ENCODE results near the gene FAAP100.

Gene FAAP100

GRCh38 chr17:81581758-81582157 is 29.6 kb upstream of the FAAP100 start:
- Histone ChIP-seq H3K4me1 (ENCODE audit: insufficient read depth, low read length) (no peaks in the 10 kb centered on the region), H3K27me3 (ENCODE audit: insufficient read depth, low read length) (no peaks in the 10 kb centered on the region), H3K9me3 (ENCODE audit: low read length) (no peaks in the 10 kb centered on the region), H2AFZ (ENCODE audit: low read depth, low read length) (no peak overlapping the region), H3K4me3 (ENCODE audit: low read length) (no peak overlapping the region), H3K36me3 (ENCODE audit: insufficient read depth, low read length) (peaks cover 71% of the 10 kb centered on the region)

DNA sequence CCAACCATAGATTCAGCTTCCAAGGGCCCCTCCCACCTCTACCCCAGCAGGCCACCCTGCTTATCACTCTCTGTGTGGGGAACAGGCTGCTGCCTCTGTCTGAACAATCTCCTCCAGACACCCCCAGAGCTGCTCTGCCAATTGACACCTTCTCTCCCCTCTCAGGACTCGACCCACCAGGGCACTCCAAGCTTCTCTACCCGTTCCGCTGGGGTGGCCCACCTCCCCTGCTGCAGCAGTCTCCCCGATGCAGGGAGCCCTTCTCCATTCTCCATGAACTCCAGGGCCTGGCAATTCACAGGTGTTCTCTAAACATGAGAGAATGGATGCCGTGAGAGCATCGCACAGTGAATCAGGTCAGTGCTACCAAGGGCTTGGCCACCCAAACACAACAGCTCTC is 28.3 kb upstream of the FAAP100 start:
- Histone ChIP-seq H3K4me3 (ENCODE audit: low read length) (no peak overlapping the region), H3K9me3 (ENCODE audit: low read length) (no peaks in the 10 kb centered on the region), H3K4me1 (ENCODE audit: insufficient read depth, low read length) (no peaks in the 10 kb centered on the region), H2AFZ (ENCODE audit: low read depth, low read length) (no peak overlapping the region), H3K27me3 (ENCODE audit: insufficient read depth, low read length) (no peaks in the 10 kb centered on the region), H3K36me3 (ENCODE audit: insufficient read depth, low read length) (peaks cover 68% of the 10 kb centered on the region)

DNA sequence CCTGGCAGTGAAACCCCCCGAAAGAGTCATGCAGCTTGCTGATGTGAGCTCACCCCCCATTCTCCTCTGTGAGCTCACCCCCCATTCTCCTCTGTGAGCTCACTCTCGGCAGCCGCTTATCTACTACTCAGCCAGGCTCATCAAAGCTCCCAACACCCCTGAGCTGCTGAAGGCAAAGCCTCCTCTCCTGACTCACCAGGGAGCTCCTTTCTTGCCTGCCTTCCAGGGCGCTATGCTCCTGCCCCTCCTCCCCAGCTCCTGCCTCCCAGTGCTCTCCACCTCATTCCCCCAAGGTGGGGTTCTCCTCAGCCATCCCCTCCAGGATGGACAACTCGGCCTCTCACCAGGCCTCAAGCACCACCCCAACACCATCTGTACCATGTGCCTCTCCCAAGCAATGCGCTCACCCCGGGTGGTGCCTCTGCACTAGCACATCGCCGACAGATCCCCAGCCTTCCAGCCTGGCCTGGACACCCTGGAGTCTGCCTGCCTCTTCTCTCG is 27.7 kb upstream of the FAAP100 start:
- no peaks in the 10 kb centered on the region for H3K4me1 ChIP-seq (ENCODE audit: insufficient read depth, low read length)
- no peak overlapping the region for H2AFZ ChIP-seq (ENCODE audit: low read depth, low read length)
- H3K36me3 ChIP-seq (ENCODE audit: insufficient read depth, low read length): peaks cover 67% of the 10 kb centered on the region
- H3K4me3 ChIP-seq (ENCODE audit: low read length): no peak overlapping the region
- no peaks in the 10 kb centered on the region for H3K9me3 ChIP-seq (ENCODE audit: low read length)
- no peaks in the 10 kb centered on the region for H3K27me3 ChIP-seq (ENCODE audit: insufficient read depth, low read length)

- Histone ChIP-seq H3K9me3 (ENCODE audit: low read length) (no peaks in the 10 kb centered on the region), H3K27me3 (ENCODE audit: insufficient read depth, low read length) (no peaks in the 10 kb centered on the region), H2AFZ (ENCODE audit: low read depth, low read length) (no peak overlapping the region), H3K4me1 (ENCODE audit: insufficient read depth, low read length) (no peaks in the 10 kb centered on the region), H3K4me3 (ENCODE audit: low read length) (no peak overlapping the region), H3K36me3 (ENCODE audit: insufficient read depth, low read length) (peaks cover 67% of the 10 kb centered on the region)
Observed at GRCh38 chr17:81579298-81579697, 27.1 kb upstream of the FAAP100 start.

DNA sequence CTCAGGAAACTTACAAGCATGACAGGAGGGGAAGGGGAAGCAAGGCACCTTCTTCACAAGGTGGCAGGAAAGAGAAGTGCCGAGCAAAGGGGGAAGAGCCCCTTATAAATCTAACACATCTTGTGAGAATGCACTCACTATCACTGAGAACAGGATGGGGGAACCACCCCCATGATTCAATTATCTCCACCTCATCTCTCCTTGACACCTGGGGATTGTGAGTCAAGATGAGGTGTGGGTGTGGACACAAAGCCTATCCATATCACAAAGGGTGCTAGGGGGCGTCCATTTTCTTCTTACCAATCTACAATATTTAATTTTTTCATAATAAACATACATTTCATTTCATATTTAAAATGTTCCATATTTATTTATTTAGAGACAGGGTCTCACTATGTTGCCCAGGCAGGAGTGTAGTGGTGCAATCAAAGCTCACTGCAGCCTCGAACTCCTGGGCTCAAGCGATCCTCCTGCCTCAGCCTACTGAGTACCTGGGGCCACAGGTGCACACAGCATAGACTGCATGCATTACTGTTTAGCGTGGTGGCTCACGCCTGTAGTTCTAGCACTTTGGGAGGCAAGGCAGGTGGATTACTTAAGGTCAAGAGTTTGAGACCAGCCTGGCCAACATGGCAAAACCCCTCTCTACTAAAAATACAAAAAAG is 26.5 kb upstream of the FAAP100 start:
- Histone ChIP-seq H3K9me3 (ENCODE audit: low read length) (no peaks in the 10 kb centered on the region), H3K36me3 (ENCODE audit: insufficient read depth, low read length) (peaks cover 64% of the 10 kb centered on the region), H2AFZ (ENCODE audit: low read depth, low read length) (no peak overlapping the region), H3K27me3 (ENCODE audit: insufficient read depth, low read length) (no peaks in the 10 kb centered on the region), H3K4me1 (ENCODE audit: insufficient read depth, low read length) (no peaks in the 10 kb centered on the region), H3K4me3 (ENCODE audit: low read length) (no peak overlapping the region)

GRCh38 chr17:81578038-81578441 is 25.9 kb upstream of the FAAP100 start:
- H3K27me3 ChIP-seq (ENCODE audit: insufficient read depth, low read length): no peaks in the 10 kb centered on the region
- H3K4me3 ChIP-seq (ENCODE audit: low read length): no peak overlapping the region
- no peaks in the 10 kb centered on the region for H3K9me3 ChIP-seq (ENCODE audit: low read length)
- H3K36me3 ChIP-seq (ENCODE audit: insufficient read depth, low read length): peaks cover 64% of the 10 kb centered on the region
- no peak overlapping the region for H2AFZ ChIP-seq (ENCODE audit: low read depth, low read length)
- H3K4me1 ChIP-seq (ENCODE audit: insufficient read depth, low read length): no peaks in the 10 kb centered on the region

GRCh38 chr17:81577278-81578000 is 25.3 kb upstream of the FAAP100 start:
- Histone ChIP-seq H3K9me3 (ENCODE audit: low read length) (no peaks in the 10 kb centered on the region), H3K36me3 (ENCODE audit: insufficient read depth, low read length) (peaks cover 60% of the 10 kb centered on the region), H3K4me1 (ENCODE audit: insufficient read depth, low read length) (no peaks in the 10 kb centered on the region), H2AFZ (ENCODE audit: low read depth, low read length) (no peak overlapping the region), H3K4me3 (ENCODE audit: low read length) (no peak overlapping the region), H3K27me3 (ENCODE audit: insufficient read depth, low read length) (no peaks in the 10 kb centered on the region)

DNA sequence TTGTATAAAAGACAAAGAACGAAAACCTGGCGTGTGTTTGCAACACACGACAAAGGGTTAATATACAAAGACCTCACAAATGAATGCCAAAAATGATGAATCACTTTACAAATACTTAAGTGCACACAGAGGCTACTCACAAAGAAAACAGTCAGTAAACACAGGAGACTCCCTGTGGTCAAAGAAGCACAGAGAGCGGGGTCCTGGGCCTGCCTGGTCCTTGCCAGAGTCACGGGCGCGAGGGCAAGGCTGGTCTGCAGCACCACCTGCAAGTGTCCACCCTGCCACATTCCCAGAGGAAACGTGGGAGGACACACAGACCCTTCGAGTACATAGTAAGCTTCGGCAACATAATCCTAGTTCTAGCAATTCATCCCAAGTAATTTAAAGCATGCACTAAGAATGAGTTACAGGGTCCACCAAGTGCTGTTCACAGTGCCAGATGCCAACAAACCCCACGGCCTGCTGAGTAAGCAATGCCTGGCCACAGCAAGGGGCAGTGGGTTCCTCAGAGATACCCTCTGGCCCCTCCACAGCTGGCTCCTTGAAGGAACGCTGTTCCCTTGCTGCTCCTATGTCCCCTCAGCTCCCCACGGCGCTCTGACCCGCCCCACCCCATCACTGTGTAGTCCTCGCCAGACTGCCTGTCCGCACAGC is 24.6 kb upstream of the FAAP100 start:
- H3K4me3 ChIP-seq (ENCODE audit: low read length): no peak overlapping the region
- peaks cover 56% of the 10 kb centered on the region for H3K36me3 ChIP-seq (ENCODE audit: insufficient read depth, low read length)
- H3K4me1 ChIP-seq (ENCODE audit: insufficient read depth, low read length): no peaks in the 10 kb centered on the region
- no peaks in the 10 kb centered on the region for H3K27me3 ChIP-seq (ENCODE audit: insufficient read depth, low read length)
- H3K9me3 ChIP-seq (ENCODE audit: low read length): no peaks in the 10 kb centered on the region
- H2AFZ ChIP-seq (ENCODE audit: low read depth, low read length): no peak overlapping the region

DNA sequence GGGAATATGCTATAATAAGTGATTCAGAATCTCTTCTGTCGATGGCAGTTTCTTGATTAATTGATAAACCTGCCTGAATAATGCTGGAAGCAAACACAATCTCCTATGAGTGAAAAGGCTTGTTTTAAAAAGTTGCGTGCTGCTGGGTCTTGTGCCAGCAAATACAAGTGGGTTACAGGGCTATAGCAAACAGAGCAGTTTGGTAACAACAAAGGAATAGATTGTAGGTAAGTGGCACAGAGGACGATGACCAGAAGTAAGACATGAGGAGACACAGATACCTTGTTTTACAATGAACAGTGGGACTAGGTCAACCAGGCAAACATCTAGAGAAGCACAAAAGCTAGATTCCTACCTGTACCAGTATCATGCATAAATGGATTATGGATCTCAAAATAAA is 23.7 kb upstream of the FAAP100 start:
- no peak overlapping the region for H3K4me3 ChIP-seq (ENCODE audit: low read length)
- no peaks in the 10 kb centered on the region for H3K9me3 ChIP-seq (ENCODE audit: low read length)
- H3K36me3 ChIP-seq (ENCODE audit: insufficient read depth, low read length): peaks cover 59% of the 10 kb centered on the region
- no peak overlapping the region for H2AFZ ChIP-seq (ENCODE audit: low read depth, low read length)
- no peaks in the 10 kb centered on the region for H3K27me3 ChIP-seq (ENCODE audit: insufficient read depth, low read length)
- H3K4me1 ChIP-seq (ENCODE audit: insufficient read depth, low read length): no peaks in the 10 kb centered on the region

- peaks cover 61% of the 10 kb centered on the region for H3K36me3 ChIP-seq (ENCODE audit: insufficient read depth, low read length)
Observed at GRCh38 chr17:81574643-81574956, 22.4 kb upstream of the FAAP100 start.

GRCh38 chr17:81573794-81574642 is 21.9 kb upstream of the FAAP100 start:
- H3K27me3 ChIP-seq (ENCODE audit: insufficient read depth, low read length): no peaks in the 10 kb centered on the region
- no peak overlapping the region for H2AFZ ChIP-seq (ENCODE audit: low read depth, low read length)
- no peak overlapping the region for H3K4me3 ChIP-seq (ENCODE audit: low read length)
- no peaks in the 10 kb centered on the region for H3K4me1 ChIP-seq (ENCODE audit: insufficient read depth, low read length)
- H3K36me3 ChIP-seq (ENCODE audit: insufficient read depth, low read length): peaks cover 67% of the 10 kb centered on the region
- no peaks in the 10 kb centered on the region for H3K9me3 ChIP-seq (ENCODE audit: low read length)

More at GRCh38 chr17:81574643-81574956, 22.4 kb upstream of the FAAP100 start:
- Histone ChIP-seq H3K27me3 (ENCODE audit: insufficient read depth, low read length) (no peaks in the 10 kb centered on the region), H2AFZ (ENCODE audit: low read depth, low read length) (no peak overlapping the region), H3K4me1 (ENCODE audit: insufficient read depth, low read length) (no peaks in the 10 kb centered on the region), H3K9me3 (ENCODE audit: low read length) (no peaks in the 10 kb centered on the region), H3K4me3 (ENCODE audit: low read length) (no peak overlapping the region)

DNA sequence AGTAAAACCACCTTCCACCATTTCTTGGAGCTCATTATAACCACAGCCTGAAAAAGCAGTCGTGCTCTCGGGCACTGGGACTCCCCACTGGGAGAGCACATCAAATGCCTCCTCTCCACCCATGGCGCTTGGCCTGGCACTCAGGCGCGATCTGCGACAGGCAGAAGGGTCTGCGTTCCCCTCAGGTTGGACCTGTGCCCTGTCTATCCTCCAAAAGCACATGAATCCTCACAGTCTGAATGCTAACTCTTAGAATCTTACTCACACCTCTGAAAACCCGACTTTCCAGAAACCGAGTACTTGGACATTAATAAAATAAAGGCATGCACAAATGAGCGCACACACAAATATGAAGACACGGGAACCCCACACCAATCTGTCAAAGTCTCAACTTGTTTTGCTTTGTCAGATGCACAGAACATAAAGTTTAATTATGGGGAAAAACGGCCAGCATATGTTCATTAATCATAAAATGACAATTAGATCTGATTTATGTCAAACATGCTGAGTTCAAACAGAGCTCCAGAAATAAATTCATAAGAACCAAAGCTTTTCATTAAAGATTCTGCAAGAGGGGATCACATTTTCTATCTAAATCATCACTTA is 20.5 kb upstream of the FAAP100 start:
- Histone ChIP-seq H3K9me3 (ENCODE audit: low read length) (no peaks in the 10 kb centered on the region), H3K36me3 (ENCODE audit: insufficient read depth, low read length) (peaks cover 73% of the 10 kb centered on the region), H3K27me3 (ENCODE audit: insufficient read depth, low read length) (no peaks in the 10 kb centered on the region), H3K4me3 (ENCODE audit: low read length) (no peak overlapping the region), H2AFZ (ENCODE audit: low read depth, low read length) (no peak overlapping the region), H3K4me1 (ENCODE audit: insufficient read depth, low read length) (no peaks in the 10 kb centered on the region)
